ENCODE results near the gene IFT122.

IFT122 gene

DNA sequence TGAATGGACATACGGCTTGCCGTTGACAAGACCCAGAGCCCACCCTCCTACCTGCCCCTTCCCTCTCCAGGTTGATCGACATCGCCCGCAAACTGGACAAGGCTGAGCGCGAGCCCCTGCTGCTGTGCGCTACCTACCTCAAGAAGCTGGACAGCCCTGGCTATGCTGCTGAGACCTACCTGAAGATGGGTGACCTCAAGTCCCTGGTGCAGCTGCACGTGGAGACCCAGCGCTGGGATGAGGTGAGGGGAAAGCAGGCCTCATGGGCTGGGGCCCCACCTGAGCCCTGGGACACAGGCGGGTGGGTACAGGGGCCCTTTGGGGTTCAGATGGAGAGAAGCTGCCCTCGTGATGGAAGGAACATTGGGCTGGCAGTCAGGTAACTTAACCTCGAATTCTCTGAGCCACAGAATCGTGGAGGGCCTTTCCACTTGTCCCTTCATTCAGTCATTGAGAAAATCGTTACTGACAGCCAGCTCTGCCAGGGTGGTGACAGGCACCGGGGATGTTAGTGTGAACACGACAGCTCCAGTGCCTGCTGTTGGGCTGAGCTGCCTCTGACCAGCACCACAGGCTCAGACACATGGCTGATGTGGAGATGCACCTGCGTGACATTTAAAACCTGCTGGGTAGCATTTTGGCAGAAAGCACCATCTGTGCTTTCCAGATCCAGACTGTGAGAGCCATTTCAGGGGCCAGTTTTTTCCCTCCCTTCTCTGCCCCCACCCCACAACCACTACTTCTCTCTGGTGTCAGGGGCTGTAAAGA, 62.8 kb downstream of the IFT122 start:
- H3K36me3 ChIP-seq (ENCODE audit: control insufficient read depth, insufficient read depth, low read length) = no peaks in the 10 kb centered on the region
- H3K9me3 ChIP-seq (ENCODE audit: control insufficient read depth, low read length) = no peaks in the 10 kb centered on the region
- H3K4me1 ChIP-seq (ENCODE audit: control insufficient read depth, insufficient read depth, low read length, poor library complexity, severe bottlenecking) = no peaks in the 10 kb centered on the region
- DNase-seq = no peak
- H3K27ac ChIP-seq (ENCODE audit: insufficient read depth, low read length, poor library complexity, severe bottlenecking) = no peak overlapping the region
- H3K27me3 ChIP-seq (replicated peaks; ENCODE audit: control insufficient read depth, insufficient read depth, low read length, poor library complexity, severe bottlenecking) = no peaks in the 10 kb centered on the region
- no peak overlapping the region for H3K4me3 ChIP-seq (ENCODE audit: insufficient read depth, low read depth, low read length, poor library complexity, severe bottlenecking)

DNA sequence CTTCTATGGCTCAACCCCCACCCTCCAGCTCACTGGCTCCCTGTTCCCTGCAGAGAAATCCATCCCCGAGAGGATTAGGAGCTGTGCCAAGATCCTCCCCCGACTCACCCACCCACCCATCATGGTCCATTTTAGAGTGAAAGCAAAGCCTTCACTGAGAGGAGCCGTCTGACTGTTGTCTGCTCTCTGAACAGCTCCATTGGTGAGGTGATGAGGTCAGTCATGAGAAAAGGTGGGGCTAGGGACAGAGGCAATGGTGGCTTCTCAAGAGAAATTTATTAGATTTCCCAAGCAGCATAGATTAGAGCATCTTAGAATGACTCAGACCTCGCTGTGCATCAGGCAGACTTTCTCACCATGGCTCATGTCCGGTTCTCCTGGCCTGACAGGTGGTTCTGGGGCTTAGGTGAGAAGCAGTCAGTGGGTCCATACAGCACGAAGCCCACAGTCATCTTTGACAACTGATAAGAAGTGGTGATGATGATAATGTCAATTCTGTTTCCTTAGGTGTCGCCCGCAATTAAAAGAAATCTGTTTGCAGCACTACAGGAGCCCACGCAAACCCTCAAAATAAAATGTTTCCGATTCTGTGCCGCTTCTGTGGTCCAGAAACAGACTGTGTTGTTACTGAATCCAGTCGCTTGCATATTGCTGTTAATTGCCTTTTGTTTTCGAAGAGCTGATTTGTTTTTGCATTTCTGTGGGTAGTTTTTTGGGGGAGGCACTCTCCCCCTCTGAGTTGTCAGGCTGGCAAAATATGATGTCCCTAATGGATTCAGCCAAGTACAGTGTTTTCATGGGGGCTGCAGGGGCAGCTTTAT, 63.7 kb downstream of the IFT122 start:
- H3K27ac ChIP-seq (ENCODE audit: insufficient read depth, low read length, poor library complexity, severe bottlenecking) = no peak overlapping the region
- DNase-seq = no peak
- H3K4me3 ChIP-seq (ENCODE audit: insufficient read depth, low read depth, low read length, poor library complexity, severe bottlenecking) = no peak overlapping the region
- H3K9me3 ChIP-seq (ENCODE audit: control insufficient read depth, low read length) = no peaks in the 10 kb centered on the region
- no peaks in the 10 kb centered on the region for H3K4me1 ChIP-seq (ENCODE audit: control insufficient read depth, insufficient read depth, low read length, poor library complexity, severe bottlenecking)
- no peaks in the 10 kb centered on the region for H3K27me3 ChIP-seq (replicated peaks; ENCODE audit: control insufficient read depth, insufficient read depth, low read length, poor library complexity, severe bottlenecking)
- no peaks in the 10 kb centered on the region for H3K36me3 ChIP-seq (ENCODE audit: control insufficient read depth, insufficient read depth, low read length)

DNA sequence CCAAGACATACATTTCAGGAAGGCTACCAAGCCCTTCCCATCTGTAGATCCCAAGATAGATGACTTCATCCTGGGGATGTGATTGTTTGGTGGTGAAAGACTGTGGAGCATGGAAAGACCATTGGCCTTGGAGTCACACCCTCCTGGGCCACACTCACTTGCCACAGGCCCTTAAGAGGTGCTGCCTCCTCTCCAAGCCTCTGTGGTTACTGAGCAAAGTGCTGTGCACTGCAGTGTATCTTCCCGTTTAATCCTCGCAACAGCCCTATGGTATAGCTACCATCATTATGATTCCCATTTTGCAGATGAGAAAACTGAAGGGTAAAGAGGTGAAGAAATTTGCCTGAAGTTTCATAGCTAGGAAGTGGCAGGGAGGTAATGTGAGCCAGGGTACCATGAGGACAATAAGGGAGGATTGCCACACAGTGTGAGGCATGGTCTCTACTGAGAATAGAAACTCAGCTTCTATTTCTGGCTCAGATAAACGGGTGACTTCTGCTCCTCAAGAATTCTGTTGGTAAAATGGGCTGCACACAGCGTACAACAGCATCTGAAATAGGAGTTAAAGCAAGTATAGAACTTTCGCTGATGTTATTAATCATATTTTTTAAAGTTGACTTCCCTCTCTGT, 64.6 kb downstream of the IFT122 start:
- H3K27ac ChIP-seq (ENCODE audit: insufficient read depth, low read length, poor library complexity, severe bottlenecking) = no peak overlapping the region
- H3K4me1 ChIP-seq (ENCODE audit: control insufficient read depth, insufficient read depth, low read length, poor library complexity, severe bottlenecking) = no peaks in the 10 kb centered on the region
- no peaks in the 10 kb centered on the region for H3K27me3 ChIP-seq (replicated peaks; ENCODE audit: control insufficient read depth, insufficient read depth, low read length, poor library complexity, severe bottlenecking)
- DNase-seq = no peak
- no peaks in the 10 kb centered on the region for H3K36me3 ChIP-seq (ENCODE audit: control insufficient read depth, insufficient read depth, low read length)
- H3K4me3 ChIP-seq (ENCODE audit: insufficient read depth, low read depth, low read length, poor library complexity, severe bottlenecking) = no peak overlapping the region
- H3K9me3 ChIP-seq (ENCODE audit: control insufficient read depth, low read length) = no peaks in the 10 kb centered on the region

DNA sequence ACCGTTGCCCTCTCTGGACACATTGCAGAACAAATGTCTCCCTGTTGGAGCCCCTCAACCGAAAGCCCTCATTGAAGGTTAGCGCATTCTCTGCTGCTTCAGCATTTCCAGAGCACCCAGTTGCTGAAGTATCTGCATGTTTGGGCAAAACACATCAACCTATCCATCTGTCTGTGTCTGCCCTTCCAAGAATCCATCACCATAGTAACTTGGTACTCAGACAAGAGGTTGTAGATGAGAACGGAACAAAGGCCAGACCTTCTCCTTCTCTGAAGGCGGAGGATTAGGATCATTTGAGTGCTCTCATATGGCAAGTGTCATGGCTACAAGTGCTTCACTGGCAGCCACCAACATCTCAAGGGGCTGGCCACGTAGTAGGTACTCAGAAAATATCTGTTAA, 65.3 kb downstream of the IFT122 start:
- Histone ChIP-seq H3K4me3 (ENCODE audit: insufficient read depth, low read depth, low read length, poor library complexity, severe bottlenecking) (no peak overlapping the region), H3K36me3 (ENCODE audit: control insufficient read depth, insufficient read depth, low read length) (no peaks in the 10 kb centered on the region), H3K27ac (ENCODE audit: insufficient read depth, low read length, poor library complexity, severe bottlenecking) (no peak overlapping the region), H3K27me3 (replicated peaks; ENCODE audit: control insufficient read depth, insufficient read depth, low read length, poor library complexity, severe bottlenecking) (no peaks in the 10 kb centered on the region), H3K9me3 (ENCODE audit: control insufficient read depth, low read length) (no peaks in the 10 kb centered on the region), H3K4me1 (ENCODE audit: control insufficient read depth, insufficient read depth, low read length, poor library complexity, severe bottlenecking) (no peaks in the 10 kb centered on the region)
- no peak for DNase-seq

DNA sequence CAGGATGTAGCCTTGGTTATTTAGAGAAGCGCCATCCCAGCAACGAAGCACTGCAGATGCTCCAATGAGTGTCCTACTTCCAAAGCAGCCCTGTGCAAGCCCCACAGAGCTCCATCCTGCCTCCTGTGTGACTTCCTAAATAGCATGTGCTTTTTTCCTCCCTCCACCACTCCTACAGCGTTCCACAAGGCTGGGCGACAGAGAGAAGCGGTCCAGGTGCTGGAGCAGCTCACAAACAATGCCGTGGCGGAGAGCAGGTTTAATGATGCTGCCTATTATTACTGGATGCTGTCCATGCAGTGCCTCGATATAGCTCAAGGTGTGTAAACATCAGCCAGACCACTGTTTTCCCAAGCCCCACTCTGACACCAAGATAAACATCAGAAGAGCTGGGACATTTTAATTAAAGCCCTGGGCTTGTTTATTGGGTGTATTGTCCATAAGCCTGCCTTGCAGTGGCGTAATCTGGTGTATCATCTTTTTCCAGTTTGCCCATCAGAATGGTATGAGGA, 66.3 kb downstream of the IFT122 start:
- H3K27ac ChIP-seq (ENCODE audit: insufficient read depth, low read length, poor library complexity, severe bottlenecking) = no peak overlapping the region
- H3K4me3 ChIP-seq (ENCODE audit: insufficient read depth, low read depth, low read length, poor library complexity, severe bottlenecking) = no peak overlapping the region
- DNase-seq = no peak
- no peaks in the 10 kb centered on the region for H3K4me1 ChIP-seq (ENCODE audit: control insufficient read depth, insufficient read depth, low read length, poor library complexity, severe bottlenecking)
- no peaks in the 10 kb centered on the region for H3K27me3 ChIP-seq (replicated peaks; ENCODE audit: control insufficient read depth, insufficient read depth, low read length, poor library complexity, severe bottlenecking)
- no peaks in the 10 kb centered on the region for H3K9me3 ChIP-seq (ENCODE audit: control insufficient read depth, low read length)
- no peaks in the 10 kb centered on the region for H3K36me3 ChIP-seq (ENCODE audit: control insufficient read depth, insufficient read depth, low read length)

DNA sequence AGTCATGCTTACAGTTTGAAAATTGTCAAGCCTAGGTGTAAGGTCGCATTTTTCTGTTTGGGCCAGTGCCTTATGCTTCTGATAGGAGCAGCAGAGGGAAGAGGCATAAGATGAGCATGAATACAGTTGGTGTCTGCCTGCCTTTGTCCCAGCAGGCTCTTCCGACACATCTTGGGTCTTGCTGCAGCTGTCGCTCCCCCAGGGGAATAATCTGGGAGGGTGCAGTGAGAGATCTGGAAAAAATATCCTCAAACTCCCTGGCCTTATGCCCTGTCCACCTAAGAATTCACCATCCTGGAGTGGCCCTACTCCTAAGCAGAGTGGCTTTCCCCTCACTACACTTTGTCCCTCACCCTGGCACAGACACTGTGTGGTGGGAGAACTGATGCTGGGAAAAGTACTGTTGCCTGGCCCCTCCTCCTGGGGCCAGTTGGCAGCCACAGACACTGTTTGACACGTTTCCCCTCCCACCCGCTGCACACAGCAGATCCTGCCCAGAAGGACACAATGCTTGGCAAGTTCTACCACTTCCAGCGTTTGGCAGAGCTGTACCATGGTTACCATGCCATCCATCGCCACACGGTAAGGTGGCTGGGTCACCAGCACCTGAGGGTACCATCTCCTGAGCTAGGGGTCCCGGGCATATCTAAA, 67.3 kb downstream of the IFT122 start:
- Histone ChIP-seq H3K27ac (ENCODE audit: insufficient read depth, low read length, poor library complexity, severe bottlenecking) (no peak overlapping the region), H3K36me3 (ENCODE audit: control insufficient read depth, insufficient read depth, low read length) (no peaks in the 10 kb centered on the region), H3K9me3 (ENCODE audit: control insufficient read depth, low read length) (no peaks in the 10 kb centered on the region), H3K4me1 (ENCODE audit: control insufficient read depth, insufficient read depth, low read length, poor library complexity, severe bottlenecking) (no peaks in the 10 kb centered on the region), H3K27me3 (replicated peaks; ENCODE audit: control insufficient read depth, insufficient read depth, low read length, poor library complexity, severe bottlenecking) (no peaks in the 10 kb centered on the region), H3K4me3 (ENCODE audit: insufficient read depth, low read depth, low read length, poor library complexity, severe bottlenecking) (no peak overlapping the region)
- DNase-seq = no peak

DNA sequence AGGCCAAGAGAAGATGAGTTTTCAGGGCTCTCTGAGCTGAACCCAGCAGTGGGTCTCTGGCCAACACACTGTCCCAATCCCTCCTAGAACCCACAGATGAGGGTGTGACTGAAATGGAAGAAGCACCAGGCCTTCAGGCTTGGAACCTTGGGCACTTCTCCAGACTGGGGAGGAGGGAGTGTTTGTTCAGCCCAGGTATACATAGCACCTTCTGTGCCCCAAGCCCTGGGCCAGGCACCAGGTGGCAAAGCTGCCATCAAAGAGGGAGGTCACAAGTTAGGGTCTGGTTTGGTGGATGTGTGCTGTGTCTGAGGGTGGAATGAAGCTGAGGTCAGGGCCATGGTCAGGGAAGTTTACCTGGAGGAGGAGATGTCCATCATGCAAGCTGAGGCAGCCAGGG, 72.6 kb downstream of the IFT122 start:
- DNase-seq = no peak
- Histone ChIP-seq H3K9me3 (ENCODE audit: control insufficient read depth, low read length) (no peaks in the 10 kb centered on the region), H3K4me1 (ENCODE audit: control insufficient read depth, insufficient read depth, low read length, poor library complexity, severe bottlenecking) (no peaks in the 10 kb centered on the region), H3K4me3 (ENCODE audit: insufficient read depth, low read depth, low read length, poor library complexity, severe bottlenecking) (no peak overlapping the region), H3K27ac (ENCODE audit: insufficient read depth, low read length, poor library complexity, severe bottlenecking) (no peak overlapping the region), H3K36me3 (ENCODE audit: control insufficient read depth, insufficient read depth, low read length) (no peaks in the 10 kb centered on the region), H3K27me3 (replicated peaks; ENCODE audit: control insufficient read depth, insufficient read depth, low read length, poor library complexity, severe bottlenecking) (no peaks in the 10 kb centered on the region)

DNA sequence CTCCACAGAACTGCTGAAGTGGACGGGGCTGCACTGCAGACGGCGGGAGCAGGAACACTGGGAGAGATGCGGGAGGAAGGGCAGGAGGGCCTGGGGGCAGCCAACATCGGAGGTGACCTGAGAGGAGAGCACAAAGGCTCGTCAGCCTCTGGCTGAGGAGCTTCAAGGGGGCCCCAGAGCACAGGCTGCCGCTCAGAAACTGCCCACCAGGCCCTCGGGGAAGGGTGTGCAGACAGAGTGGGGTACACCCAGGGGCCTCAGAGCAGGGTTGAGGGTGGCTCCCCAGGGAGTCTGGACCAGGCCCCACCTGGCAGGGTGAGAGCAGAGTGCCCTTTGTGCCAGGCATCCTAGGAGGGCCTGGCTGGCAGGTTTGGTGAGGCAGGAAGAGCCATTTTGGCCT, 73.7 kb downstream of the IFT122 start:
- H3K9me3 ChIP-seq (ENCODE audit: control insufficient read depth, low read length) = no peaks in the 10 kb centered on the region
- no peak for DNase-seq
- no peaks in the 10 kb centered on the region for H3K27me3 ChIP-seq (replicated peaks; ENCODE audit: control insufficient read depth, insufficient read depth, low read length, poor library complexity, severe bottlenecking)
- H3K27ac ChIP-seq (ENCODE audit: insufficient read depth, low read length, poor library complexity, severe bottlenecking) = no peak overlapping the region
- no peaks in the 10 kb centered on the region for H3K36me3 ChIP-seq (ENCODE audit: control insufficient read depth, insufficient read depth, low read length)
- no peak overlapping the region for H3K4me3 ChIP-seq (ENCODE audit: insufficient read depth, low read depth, low read length, poor library complexity, severe bottlenecking)
- no peaks in the 10 kb centered on the region for H3K4me1 ChIP-seq (ENCODE audit: control insufficient read depth, insufficient read depth, low read length, poor library complexity, severe bottlenecking)

DNA sequence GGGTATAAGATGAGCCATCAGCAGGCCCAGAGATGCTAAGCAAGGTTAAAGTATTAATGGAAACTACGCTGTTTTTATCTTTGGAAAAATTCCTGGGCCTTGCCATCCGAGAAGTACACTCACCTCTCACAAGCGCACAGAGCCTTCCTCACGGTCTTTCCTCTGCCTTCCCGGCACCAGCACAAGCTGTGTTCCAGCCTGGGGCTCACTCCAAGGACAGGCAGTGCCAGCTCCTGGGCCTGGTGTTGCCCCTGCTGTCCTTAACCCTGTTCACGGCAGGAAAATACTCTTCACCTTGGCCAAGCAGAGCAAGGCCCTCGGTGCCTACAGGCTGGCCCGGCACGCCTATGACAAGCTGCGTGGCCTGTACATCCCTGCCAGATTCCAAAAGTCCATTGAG, 74.1 kb downstream of the IFT122 start:
- no peaks in the 10 kb centered on the region for H3K36me3 ChIP-seq (ENCODE audit: control insufficient read depth, insufficient read depth, low read length)
- H3K4me1 ChIP-seq (ENCODE audit: control insufficient read depth, insufficient read depth, low read length, poor library complexity, severe bottlenecking) = no peaks in the 10 kb centered on the region
- no peak overlapping the region for H3K27ac ChIP-seq (ENCODE audit: insufficient read depth, low read length, poor library complexity, severe bottlenecking)
- no peak for DNase-seq
- no peaks in the 10 kb centered on the region for H3K27me3 ChIP-seq (replicated peaks; ENCODE audit: control insufficient read depth, insufficient read depth, low read length, poor library complexity, severe bottlenecking)
- no peak overlapping the region for H3K4me3 ChIP-seq (ENCODE audit: insufficient read depth, low read depth, low read length, poor library complexity, severe bottlenecking)
- H3K9me3 ChIP-seq (ENCODE audit: control insufficient read depth, low read length) = no peaks in the 10 kb centered on the region
